ENCODE measurements around the gene SNAI3.

The SNAI3 gene

GRCh38 chr16:88718178-88718577, 31.9 kb upstream of the SNAI3 start:
- no peak for TF ChIP-seq ZNF565 (CRISPR knock-in tag; conservative IDR thresholded peaks at IDR 0.05; ENCODE audit: low read depth)
- TF ChIP-seq ISL1 (CRISPR knock-in tag; IDR thresholded peaks at IDR 0.05): no peak
- no peak for TF ChIP-seq ZFP3 (CRISPR knock-in tag; IDR thresholded peaks at IDR 0.05)
- TF ChIP-seq PATZ1 (CRISPR knock-in tag; IDR thresholded peaks at IDR 0.05; ENCODE audit: borderline replicate concordance): no peak
- TF ChIP-seq GLIS3 (CRISPR knock-in tag; IDR thresholded peaks at IDR 0.05): no peak
- TF ChIP-seq ZNF70 (CRISPR knock-in tag; IDR thresholded peaks at IDR 0.05): no peak
- no peak for TF ChIP-seq ESRRG (CRISPR knock-in tag; IDR thresholded peaks at IDR 0.05)
- no peak for TF ChIP-seq CSDC2 (CRISPR knock-in tag; IDR thresholded peaks at IDR 0.05)
- TF ChIP-seq OSR1 (CRISPR knock-in tag; IDR thresholded peaks at IDR 0.05): no peak
- ATAC-seq: no peak

DNA sequence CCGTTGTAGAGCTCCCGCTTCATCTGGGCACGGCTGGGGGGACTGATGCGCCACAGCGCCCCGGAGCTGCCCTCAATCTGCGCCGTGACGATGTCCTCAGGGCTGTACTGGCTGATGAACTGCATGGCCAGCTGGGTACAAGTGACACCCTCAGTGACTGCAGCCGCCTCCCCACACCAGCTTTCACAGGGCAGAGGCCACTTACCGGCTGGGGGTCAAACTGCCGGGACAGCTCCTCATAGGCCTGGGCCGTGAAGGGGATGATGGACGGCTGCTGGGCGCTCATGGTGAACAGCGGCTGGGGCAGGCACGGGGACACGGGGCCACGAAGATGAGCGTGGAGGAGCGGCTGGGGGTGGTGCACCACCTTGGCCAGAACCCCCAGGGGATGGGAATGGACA, 30.3 kb upstream of the SNAI3 start:
- ATAC-seq: no peak
- TF ChIP-seq OSR1 (CRISPR knock-in tag; IDR thresholded peaks at IDR 0.05): no peak
- TF ChIP-seq ZFP3 (CRISPR knock-in tag; IDR thresholded peaks at IDR 0.05): no peak
- no peak for TF ChIP-seq ZNF70 (CRISPR knock-in tag; IDR thresholded peaks at IDR 0.05)
- TF ChIP-seq PATZ1 (CRISPR knock-in tag; IDR thresholded peaks at IDR 0.05; ENCODE audit: borderline replicate concordance): no peak
- TF ChIP-seq ESRRG (CRISPR knock-in tag; IDR thresholded peaks at IDR 0.05): no peak
- TF ChIP-seq ZFP30 (CRISPR knock-in tag; IDR thresholded peaks at IDR 0.05): no peak
- no peak for TF ChIP-seq GLIS3 (CRISPR knock-in tag; IDR thresholded peaks at IDR 0.05)
- TF ChIP-seq TOX (CRISPR knock-in tag; IDR thresholded peaks at IDR 0.05; ENCODE audit: borderline replicate concordance): no peak
- TF ChIP-seq ZNF565 (CRISPR knock-in tag; conservative IDR thresholded peaks at IDR 0.05; ENCODE audit: low read depth): no peak
- no peak for TF ChIP-seq ZC3H10 (CRISPR knock-in tag; IDR thresholded peaks at IDR 0.05)
- TF ChIP-seq, protein P1, sequence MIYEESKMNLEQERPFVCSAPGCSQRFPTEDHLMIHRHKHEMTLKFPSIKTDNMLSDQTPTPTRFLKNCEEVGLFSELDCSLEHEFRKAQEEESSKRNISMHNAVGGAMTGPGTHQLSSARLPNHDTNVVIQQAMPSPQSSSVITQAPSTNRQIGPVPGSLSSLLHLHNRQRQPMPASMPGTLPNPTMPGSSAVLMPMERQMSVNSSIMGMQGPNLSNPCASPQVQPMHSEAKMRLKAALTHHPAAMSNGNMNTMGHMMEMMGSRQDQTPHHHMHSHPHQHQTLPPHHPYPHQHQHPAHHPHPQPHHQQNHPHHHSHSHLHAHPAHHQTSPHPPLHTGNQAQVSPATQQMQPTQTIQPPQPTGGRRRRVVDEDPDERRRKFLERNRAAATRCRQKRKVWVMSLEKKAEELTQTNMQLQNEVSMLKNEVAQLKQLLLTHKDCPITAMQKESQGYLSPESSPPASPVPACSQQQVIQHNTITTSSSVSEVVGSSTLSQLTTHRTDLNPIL (CRISPR knock-in tag; IDR thresholded peaks at IDR 0.05; ENCODE audit: low read depth): no peak
- no peak for TF ChIP-seq ISL1 (CRISPR knock-in tag; IDR thresholded peaks at IDR 0.05)

DNA sequence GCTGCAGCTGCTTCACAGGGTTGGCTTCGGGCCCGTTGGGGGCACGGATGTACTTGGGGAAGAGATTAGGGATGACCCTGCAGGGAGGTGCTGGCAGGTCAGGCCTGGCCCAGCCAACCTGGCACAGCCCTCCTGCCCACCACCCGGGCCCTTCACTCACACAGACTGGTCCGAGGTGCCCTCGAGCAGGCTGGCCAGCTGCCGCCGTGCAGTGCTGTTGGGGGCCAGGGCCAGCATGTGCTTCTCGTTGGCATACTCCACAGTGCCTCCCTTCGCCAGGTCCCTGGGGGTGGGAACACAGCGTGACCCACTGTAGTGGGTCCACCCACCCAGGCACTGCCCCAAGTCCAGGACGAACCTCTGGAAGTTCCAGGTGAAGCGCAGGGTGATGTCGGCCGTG, 29.9 kb upstream of the SNAI3 start:
- TF ChIP-seq ZFP30 (CRISPR knock-in tag; IDR thresholded peaks at IDR 0.05) (no peak), ISL1 (CRISPR knock-in tag; IDR thresholded peaks at IDR 0.05) (no peak), ZNF565 (CRISPR knock-in tag; conservative IDR thresholded peaks at IDR 0.05; ENCODE audit: low read depth) (no peak), ZNF70 (CRISPR knock-in tag; IDR thresholded peaks at IDR 0.05) (no peak), TCF4 (CRISPR knock-in tag; IDR thresholded peaks at IDR 0.05; ENCODE audit: borderline replicate concordance) (no peak)
- TF ChIP-seq, protein P1 (CRISPR knock-in tag; IDR thresholded peaks at IDR 0.05; ENCODE audit: low read depth): no peak
- ATAC-seq: no peak

DNA sequence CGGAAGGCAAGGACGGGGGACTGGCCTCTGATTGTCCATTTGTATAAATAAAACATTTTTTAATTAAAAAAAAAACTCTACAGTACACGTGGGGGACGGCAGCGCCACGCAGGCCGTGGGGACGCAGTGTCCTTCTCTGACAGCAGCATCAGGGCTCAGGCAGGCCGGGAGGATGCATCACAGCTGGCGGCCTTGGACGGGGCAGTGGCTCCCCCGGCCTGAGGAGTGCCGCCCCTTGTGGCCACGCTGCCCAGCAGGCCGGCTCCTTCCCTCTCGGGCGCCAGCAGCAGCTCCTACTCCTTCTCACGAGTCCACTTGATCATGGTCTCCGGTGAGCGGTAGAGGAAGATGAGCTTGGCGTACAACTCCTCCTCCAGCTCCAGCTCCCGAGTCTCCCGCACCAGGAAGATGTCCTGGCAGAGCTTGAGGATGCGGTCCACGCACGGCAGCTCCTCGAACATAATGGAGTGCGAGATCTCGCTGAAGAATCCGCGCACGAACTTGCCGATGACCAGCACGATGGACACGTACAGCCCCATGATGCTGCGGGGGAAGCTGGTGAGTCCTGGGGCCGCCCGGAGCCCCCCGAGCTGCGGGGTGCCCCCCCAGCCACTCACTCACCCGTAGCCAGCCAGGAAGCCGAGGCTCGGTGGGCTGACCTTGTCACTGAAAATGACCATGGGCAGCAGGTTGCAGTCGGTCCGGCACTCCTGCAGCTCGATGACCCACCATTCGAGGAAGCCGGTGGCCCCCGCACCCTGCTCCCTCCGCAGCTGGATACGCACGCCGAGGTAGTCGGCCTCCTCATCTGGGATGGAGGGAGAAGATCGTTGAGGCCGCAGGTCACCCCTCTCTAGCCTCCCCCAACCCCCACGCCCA, 29.2 kb upstream of the SNAI3 start:
- TF ChIP-seq GLIS3 (CRISPR knock-in tag; IDR thresholded peaks at IDR 0.05) (no peak), OSR1 (CRISPR knock-in tag; IDR thresholded peaks at IDR 0.05) (no peak), CSDC2 (CRISPR knock-in tag; IDR thresholded peaks at IDR 0.05) (no peak), TOX (CRISPR knock-in tag; IDR thresholded peaks at IDR 0.05; ENCODE audit: borderline replicate concordance) (no peak), ESRRG (CRISPR knock-in tag; IDR thresholded peaks at IDR 0.05) (no peak), ZNF565 (CRISPR knock-in tag; conservative IDR thresholded peaks at IDR 0.05; ENCODE audit: low read depth) (no peak), BACH2 (CRISPR knock-in tag; IDR thresholded peaks at IDR 0.05; ENCODE audit: borderline replicate concordance) (no peak), RARB (CRISPR knock-in tag; IDR thresholded peaks at IDR 0.05) (no peak), TCF4 (CRISPR knock-in tag; IDR thresholded peaks at IDR 0.05; ENCODE audit: borderline replicate concordance) (no peak), ISL1 (CRISPR knock-in tag; IDR thresholded peaks at IDR 0.05) (no peak), SNAI2 (CRISPR knock-in tag; IDR thresholded peaks at IDR 0.05) (no peak)
- TF ChIP-seq, protein P2, sequence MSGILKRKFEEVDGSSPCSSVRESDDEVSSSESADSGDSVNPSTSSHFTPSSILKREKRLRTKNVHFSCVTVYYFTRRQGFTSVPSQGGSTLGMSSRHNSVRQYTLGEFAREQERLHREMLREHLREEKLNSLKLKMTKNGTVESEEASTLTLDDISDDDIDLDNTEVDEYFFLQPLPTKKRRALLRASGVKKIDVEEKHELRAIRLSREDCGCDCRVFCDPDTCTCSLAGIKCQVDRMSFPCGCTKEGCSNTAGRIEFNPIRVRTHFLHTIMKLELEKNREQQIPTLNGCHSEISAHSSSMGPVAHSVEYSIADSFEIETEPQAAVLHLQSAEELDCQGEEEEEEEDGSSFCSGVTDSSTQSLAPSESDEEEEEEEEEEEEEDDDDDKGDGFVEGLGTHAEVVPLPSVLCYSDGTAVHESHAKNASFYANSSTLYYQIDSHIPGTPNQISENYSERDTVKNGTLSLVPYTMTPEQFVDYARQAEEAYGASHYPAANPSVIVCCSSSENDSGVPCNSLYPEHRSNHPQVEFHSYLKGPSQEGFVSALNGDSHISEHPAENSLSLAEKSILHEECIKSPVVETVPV (CRISPR knock-in tag; IDR thresholded peaks at IDR 0.05): no peak
- TF ChIP-seq, protein P3, sequence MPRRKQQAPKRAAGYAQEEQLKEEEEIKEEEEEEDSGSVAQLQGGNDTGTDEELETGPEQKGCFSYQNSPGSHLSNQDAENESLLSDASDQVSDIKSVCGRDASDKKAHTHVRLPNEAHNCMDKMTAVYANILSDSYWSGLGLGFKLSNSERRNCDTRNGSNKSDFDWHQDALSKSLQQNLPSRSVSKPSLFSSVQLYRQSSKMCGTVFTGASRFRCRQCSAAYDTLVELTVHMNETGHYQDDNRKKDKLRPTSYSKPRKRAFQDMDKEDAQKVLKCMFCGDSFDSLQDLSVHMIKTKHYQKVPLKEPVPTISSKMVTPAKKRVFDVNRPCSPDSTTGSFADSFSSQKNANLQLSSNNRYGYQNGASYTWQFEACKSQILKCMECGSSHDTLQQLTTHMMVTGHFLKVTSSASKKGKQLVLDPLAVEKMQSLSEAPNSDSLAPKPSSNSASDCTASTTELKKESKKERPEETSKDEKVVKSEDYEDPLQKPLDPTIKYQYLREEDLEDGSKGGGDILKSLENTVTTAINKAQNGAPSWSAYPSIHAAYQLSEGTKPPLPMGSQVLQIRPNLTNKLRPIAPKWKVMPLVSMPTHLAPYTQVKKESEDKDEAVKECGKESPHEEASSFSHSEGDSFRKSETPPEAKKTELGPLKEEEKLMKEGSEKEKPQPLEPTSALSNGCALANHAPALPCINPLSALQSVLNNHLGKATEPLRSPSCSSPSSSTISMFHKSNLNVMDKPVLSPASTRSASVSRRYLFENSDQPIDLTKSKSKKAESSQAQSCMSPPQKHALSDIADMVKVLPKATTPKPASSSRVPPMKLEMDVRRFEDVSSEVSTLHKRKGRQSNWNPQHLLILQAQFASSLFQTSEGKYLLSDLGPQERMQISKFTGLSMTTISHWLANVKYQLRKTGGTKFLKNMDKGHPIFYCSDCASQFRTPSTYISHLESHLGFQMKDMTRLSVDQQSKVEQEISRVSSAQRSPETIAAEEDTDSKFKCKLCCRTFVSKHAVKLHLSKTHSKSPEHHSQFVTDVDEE (CRISPR knock-in tag; IDR thresholded peaks at IDR 0.05): no peak
- TF ChIP-seq, protein P1 (CRISPR knock-in tag; IDR thresholded peaks at IDR 0.05; ENCODE audit: low read depth): no peak
- ATAC-seq: no peak
